Nephron progenitor cell (in vitro differentiated cells): Measurements from ENCODE around the gene NDST1.
A peak's percentile ranks its signal among the peaks of the same experiment; 100 is the strongest.

Source experiments
- DNase-seq: peaks from one replicate; pipeline ENCODE4 v3.0.0; 2021
- H3K27ac Mint-ChIP-seq: 2 replicates; pipeline ENCODE4 v1.8.0; 2021; ENCODE audit warnings: mild to moderate bottlenecking, moderate library complexity, mixed read lengths
- H3K27me3 Mint-ChIP-seq: 2 replicates; pipeline ENCODE4 v1.8.0; 2021; ENCODE audit warnings: mild to moderate bottlenecking, low read depth, mixed read lengths; ENCODE audit not compliant: poor library complexity
- H3K36me3 Mint-ChIP-seq: 2 replicates; pipeline ENCODE4 v1.8.0; 2021; ENCODE audit warnings: low read depth, mixed read lengths
- H3K4me1 Mint-ChIP-seq: 2 replicates; pipeline ENCODE4 v1.8.0; 2021; ENCODE audit warnings: mixed read lengths
- H3K4me3 Mint-ChIP-seq: 2 replicates; pipeline ENCODE4 v1.8.0; 2021; ENCODE audit warnings: mild to moderate bottlenecking, moderate library complexity, mixed read lengths
- H3K9me3 Mint-ChIP-seq: 2 replicates; pipeline ENCODE4 v1.8.0; 2021; ENCODE audit warnings: mild to moderate bottlenecking, moderate library complexity, mixed read lengths
- TF ChIP-seq, protein P1 (sequence below): fragments of 200-600 bp; sonication (generic); IDR thresholded peaks from 2 replicates; pipeline ENCODE4 v1.5.0; 2021; ENCODE audit warnings: antibody characterized with exemption

Gene NDST1

DNA sequence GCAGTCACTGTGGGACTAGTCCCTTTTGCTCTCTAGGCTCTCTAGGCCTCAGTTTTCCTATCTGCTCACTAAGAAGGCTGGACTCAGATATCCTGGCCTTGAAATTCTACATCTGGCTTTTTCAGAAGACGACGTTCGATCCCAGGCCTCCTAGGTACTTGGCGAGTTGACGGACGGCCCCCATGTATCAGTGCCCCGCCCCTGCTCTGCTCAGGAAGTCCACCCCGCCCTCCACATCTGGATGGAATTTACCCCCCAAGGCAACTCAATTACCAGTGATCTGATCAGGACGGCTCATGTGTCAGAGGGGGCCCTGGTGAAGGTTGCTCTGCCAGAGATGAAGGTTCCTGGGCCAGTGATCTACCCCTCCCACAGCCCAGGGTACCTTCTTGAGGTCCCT lies 88.4 kb downstream of the NDST1 start:
- DNase-seq = no peak
- Mint-ChIP-seq H3K9me3 (no peaks in the 10 kb centered on the region), H3K27me3 (no peaks in the 10 kb centered on the region), H3K4me3 (no peak overlapping the region), H3K36me3 (no peaks in the 10 kb centered on the region), H3K4me1 (peaks cover 64% of the 10 kb centered on the region), H3K27ac (peak overlapping the region; percentile 72)
- TF ChIP-seq, protein P1, sequence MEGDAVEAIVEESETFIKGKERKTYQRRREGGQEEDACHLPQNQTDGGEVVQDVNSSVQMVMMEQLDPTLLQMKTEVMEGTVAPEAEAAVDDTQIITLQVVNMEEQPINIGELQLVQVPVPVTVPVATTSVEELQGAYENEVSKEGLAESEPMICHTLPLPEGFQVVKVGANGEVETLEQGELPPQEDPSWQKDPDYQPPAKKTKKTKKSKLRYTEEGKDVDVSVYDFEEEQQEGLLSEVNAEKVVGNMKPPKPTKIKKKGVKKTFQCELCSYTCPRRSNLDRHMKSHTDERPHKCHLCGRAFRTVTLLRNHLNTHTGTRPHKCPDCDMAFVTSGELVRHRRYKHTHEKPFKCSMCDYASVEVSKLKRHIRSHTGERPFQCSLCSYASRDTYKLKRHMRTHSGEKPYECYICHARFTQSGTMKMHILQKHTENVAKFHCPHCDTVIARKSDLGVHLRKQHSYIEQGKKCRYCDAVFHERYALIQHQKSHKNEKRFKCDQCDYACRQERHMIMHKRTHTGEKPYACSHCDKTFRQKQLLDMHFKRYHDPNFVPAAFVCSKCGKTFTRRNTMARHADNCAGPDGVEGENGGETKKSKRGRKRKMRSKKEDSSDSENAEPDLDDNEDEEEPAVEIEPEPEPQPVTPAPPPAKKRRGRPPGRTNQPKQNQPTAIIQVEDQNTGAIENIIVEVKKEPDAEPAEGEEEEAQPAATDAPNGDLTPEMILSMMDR = no peak

DNA sequence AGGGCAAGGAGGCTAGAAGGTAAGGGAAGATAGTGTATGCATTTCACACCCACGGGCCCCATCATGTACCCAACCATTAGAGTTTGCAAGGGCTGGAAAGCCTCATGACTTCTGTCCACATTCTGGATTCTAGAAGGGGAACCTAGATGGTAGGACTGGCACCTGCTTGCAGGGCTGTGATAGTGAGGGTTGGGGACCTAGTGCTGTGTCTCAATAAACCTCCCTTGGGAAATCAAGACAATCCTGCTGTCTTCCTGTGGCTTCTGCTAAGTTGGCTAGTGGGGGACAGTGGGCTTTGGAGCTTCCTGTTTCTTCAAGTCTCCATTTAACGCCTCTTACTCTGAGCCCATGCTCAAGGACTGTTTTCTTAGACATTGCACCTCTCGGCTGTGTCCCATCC lies 88.9 kb downstream of the NDST1 start:
- Mint-ChIP-seq H3K36me3 (no peaks in the 10 kb centered on the region), H3K9me3 (no peaks in the 10 kb centered on the region), H3K27me3 (no peaks in the 10 kb centered on the region), H3K4me1 (peaks cover 59% of the 10 kb centered on the region), H3K4me3 (no peak overlapping the region), H3K27ac (no peak overlapping the region)
- TF ChIP-seq, protein P1 = no peak
- DNase-seq = no peak

DNA sequence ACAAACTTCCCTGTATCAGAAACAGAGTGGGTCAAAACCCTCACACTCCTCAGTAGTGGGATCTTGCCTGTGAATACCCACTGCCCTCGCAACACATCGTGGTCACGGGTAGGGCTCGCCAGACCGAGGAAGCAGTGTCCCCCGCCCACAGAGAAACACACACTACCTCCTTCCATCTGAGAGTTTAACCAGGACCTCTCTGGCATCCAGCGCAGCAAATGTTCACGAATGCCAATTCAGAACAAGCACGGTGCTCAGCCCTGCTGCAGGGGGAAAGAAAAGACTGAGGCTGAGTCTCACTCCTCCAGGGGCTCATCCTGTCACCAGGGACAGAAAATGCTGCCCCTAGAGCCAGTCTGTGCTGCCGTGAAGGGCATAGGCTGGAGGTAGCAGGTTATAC lies 90.1 kb downstream of the NDST1 start:
- H3K36me3 Mint-ChIP-seq = no peaks in the 10 kb centered on the region
- TF ChIP-seq, protein P1 = no peak
- peaks cover 63% of the 10 kb centered on the region for H3K4me1 Mint-ChIP-seq
- no peak for DNase-seq
- H3K4me3 Mint-ChIP-seq = no peak overlapping the region
- H3K27me3 Mint-ChIP-seq = no peaks in the 10 kb centered on the region
- H3K9me3 Mint-ChIP-seq = no peaks in the 10 kb centered on the region
- peak overlapping the region; percentile 70 for H3K27ac Mint-ChIP-seq

DNA sequence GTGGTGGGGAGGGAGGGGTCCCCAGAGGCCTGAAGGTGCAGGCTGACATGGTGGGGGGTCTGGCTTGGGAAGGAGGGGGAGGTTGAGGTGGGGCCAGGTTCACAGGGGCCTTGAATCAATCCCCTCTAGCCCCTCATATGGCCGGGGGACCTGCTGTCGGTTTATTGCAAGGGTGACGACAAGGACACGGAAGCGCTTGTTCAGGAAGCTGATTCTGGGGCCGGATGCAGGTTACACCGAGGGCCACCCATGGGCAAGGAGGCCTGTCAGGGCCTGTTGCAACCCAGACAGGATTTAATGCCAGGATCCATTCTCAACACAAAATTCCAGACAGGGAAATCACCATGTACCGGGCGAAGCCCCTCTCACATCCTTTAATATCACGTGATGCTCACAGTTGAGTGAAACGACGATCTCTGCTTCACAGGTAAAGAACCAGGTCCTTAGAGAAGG lies 90.9 kb downstream of the NDST1 start:
- TF ChIP-seq, protein P1 = no peak
- no peak for DNase-seq
- no peak overlapping the region for H3K4me3 Mint-ChIP-seq
- H3K36me3 Mint-ChIP-seq = no peaks in the 10 kb centered on the region
- H3K4me1 Mint-ChIP-seq = peaks cover 58% of the 10 kb centered on the region
- H3K27me3 Mint-ChIP-seq = no peaks in the 10 kb centered on the region
- no peak overlapping the region for H3K27ac Mint-ChIP-seq
- H3K9me3 Mint-ChIP-seq = no peaks in the 10 kb centered on the region

DNA sequence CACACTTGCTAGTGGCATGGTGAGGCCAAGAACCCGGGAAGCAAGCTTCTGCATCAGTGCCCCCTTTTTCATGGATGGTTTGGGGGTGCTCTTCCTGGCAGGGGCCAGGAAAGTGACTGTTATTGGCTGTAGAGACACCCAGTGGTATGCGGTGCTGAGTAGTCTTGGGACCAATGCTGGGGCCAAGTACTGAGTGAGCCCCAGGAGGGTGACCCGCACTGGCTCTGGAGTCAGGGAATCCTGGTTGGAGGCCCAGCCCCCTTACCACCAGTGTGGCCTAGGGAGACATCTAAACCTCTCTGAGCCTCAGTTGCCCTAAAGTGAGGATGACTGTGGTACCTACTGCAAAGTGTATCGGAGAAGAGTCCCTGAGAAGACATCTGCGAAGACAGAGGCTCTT lies 91.3 kb downstream of the NDST1 start:
- Mint-ChIP-seq H3K27me3 (no peaks in the 10 kb centered on the region), H3K36me3 (no peaks in the 10 kb centered on the region), H3K27ac (no peak overlapping the region), H3K4me3 (no peak overlapping the region), H3K9me3 (no peaks in the 10 kb centered on the region), H3K4me1 (peaks cover 57% of the 10 kb centered on the region)
- TF ChIP-seq, protein P1 = no peak
- no peak for DNase-seq

DNA sequence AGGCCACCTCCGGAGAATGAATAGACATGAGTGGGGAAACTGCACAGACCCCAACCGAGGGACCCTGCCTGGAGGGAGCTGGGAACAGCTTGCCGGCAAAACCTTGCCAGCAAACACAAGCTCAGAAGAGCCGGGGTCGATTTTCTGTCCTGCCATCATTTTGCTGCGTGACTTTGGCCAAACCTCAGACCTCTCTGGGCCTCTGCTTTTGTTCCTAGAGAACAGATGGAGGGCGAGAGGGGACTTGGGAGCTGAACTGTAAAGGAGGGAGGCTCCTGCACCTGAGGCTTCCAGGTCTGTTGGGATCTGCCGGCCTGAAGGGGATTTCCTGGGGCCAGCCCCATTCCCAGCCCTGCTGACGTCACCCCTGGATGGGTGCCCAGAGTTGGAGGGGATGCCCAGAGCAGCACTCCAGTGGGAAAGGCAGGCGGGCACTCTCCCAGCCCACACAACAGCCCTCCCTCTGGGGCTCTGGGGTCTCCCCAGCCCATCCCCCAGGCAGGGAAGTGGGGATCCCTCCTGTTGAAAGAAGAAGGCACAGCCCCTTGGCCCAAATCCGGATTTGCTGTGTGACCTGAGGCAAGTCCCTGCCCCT lies 92.1 kb downstream of the NDST1 start:
- Mint-ChIP-seq H3K36me3 (no peaks in the 10 kb centered on the region), H3K27ac (no peak overlapping the region), H3K4me3 (no peak overlapping the region), H3K27me3 (no peaks in the 10 kb centered on the region), H3K4me1 (peaks cover 54% of the 10 kb centered on the region), H3K9me3 (no peaks in the 10 kb centered on the region)
- TF ChIP-seq, protein P1 = no peak
- DNase-seq = no peak
